NCI-H2107 treated with DMSO at 0.1 percent for 48 hours (cell line): ENCODE data around the gene CLEC16A.

Source experiments
- DNase-seq: peaks from one replicate; lab custom pipeline; 2025; ENCODE audit not compliant: unreplicated experiment; lab: John Stamatoyannopoulos, UW

Gene CLEC16A

GRCh38 chr16:11109566-11109965, 165.2 kb downstream of the CLEC16A start:
- no peak for DNase-seq

- DNase-seq: no peak
Measured at GRCh38 chr16:11111150-11111549, 166.8 kb downstream of the CLEC16A start.

GRCh38 chr16:11111856-11112634, 167.7 kb downstream of the CLEC16A start:
- no peak for DNase-seq

- peak; percentile 55 for DNase-seq
Measured at GRCh38 chr16:11112723-11113348, 168.5 kb downstream of the CLEC16A start.

GRCh38 chr16:11114366-11115164, 170.2 kb downstream of the CLEC16A start:
- no peak for DNase-seq

- DNase-seq: no peak
Measured at GRCh38 chr16:11117576-11118211, 173.3 kb downstream of the CLEC16A start.

- no peak for DNase-seq
Measured at GRCh38 chr16:11118479-11118878, 174.1 kb downstream of the CLEC16A start.

- DNase-seq: no peak
Measured at GRCh38 chr16:11121083-11121608, 176.8 kb downstream of the CLEC16A start.

GRCh38 chr16:11121914-11122692, 177.7 kb downstream of the CLEC16A start:
- DNase-seq: no peak

- no peak for DNase-seq
Measured at GRCh38 chr16:11123666-11124065, 179.3 kb downstream of the CLEC16A start.

GRCh38 chr16:11125936-11126335, 181.6 kb downstream of the CLEC16A start:
- no peak for DNase-seq

- DNase-seq: no peak
Measured at GRCh38 chr16:11126399-11127054, 182.2 kb downstream of the CLEC16A start.

- no peak for DNase-seq
Measured at GRCh38 chr16:11127610-11128195, 183.3 kb downstream of the CLEC16A start.

- no peak for DNase-seq
Measured at GRCh38 chr16:11128211-11129141, 184.1 kb downstream of the CLEC16A start.

- no peak for DNase-seq
Measured at GRCh38 chr16:11129378-11129781, 185.0 kb downstream of the CLEC16A start.

GRCh38 chr16:11130978-11131665, 186.8 kb downstream of the CLEC16A start:
- no peak for DNase-seq

- no peak for DNase-seq
Measured at GRCh38 chr16:11131706-11132105, 187.3 kb downstream of the CLEC16A start.
